HepG2 (cell line): ENCODE data around the gene CACNA2D3. TPM values are rescaled to one million over a fixed set of nuclear protein-coding genes. Genes with fewer than 3 reads are reported as not detected.

Experiments
- ATAC-seq: fragments of 200-7000 bp; cut with Tn5 transposase; 3 replicates; pipeline ENCODE4 v1.9.1; 2020; ENCODE audit warnings: mild to moderate bottlenecking, moderate library complexity
- BruUV-seq: library from RNA; stranded (reverse); fragments of 400-500 nt; replicated peaks from 2 replicates; lab custom pipeline; 2021; lab: Mats Ljungman, UMichigan
- CTCF ChIA-PET: fragments of 300-600 bp; formaldehyde crosslinking; extraction: SDS; loops from one replicate; lab custom pipeline; 2021; ENCODE audit warnings: low total read pairs, inconsistent platforms, low intra/inter-chr PET ratio; lab: Yijun Ruan, JAX
- POLR2A ChIA-PET: fragments of 350-600 bp; sonication (Branson Sonifier 250); formaldehyde crosslinking; loops from one replicate; lab custom pipeline; 2020; ENCODE audit warnings: antibody characterized with exemption, inconsistent platforms; lab: Yijun Ruan, JAX
- DNase-seq: peaks from one replicate; pipeline ENCODE4 v3.0.0-alpha.2; 2015; ENCODE audit warnings: low spot score
- FAIRE-seq: peaks from 3 replicates; lab custom pipeline; 2011; peaks lifted over from hg19 to GRCh38; lab: Jason Lieb, UNC
- H2AFZ ChIP-seq: one replicate; pipeline ENCODE4 v1.6.1; 2011; ENCODE audit warnings: low read length, inconsistent platforms
- H3K27ac ChIP-seq: fragments of 300-600 bp; 3 replicates; pipeline ENCODE4 v1.8.0; 2011; ENCODE audit warnings: mixed run types, mild to moderate bottlenecking, mixed read lengths, low read length, inconsistent platforms; ENCODE audit not compliant: insufficient read depth; ENCODE audit errors: extremely low read length
- H3K27me3 ChIP-seq, 2 experiments: fragments of 200-600 bp in 1 of 2; 2 replicates in 1 of 2; 3 replicates in 1 of 2; pipeline versions ENCODE4 v1.6.0 to v1.8.0; 2011; ENCODE audit warnings: low read length in 2 of 2, mild to moderate bottlenecking in 2 of 2, moderate library complexity in 2 of 2, inconsistent platforms in 1 of 2; ENCODE audit not compliant: insufficient read depth in 2 of 2, control insufficient read depth in 1 of 2
- H3K36me3 ChIP-seq, 2 experiments: fragments of 200-600 bp in 1 of 2; replicated peaks in 1 of 2; 2 replicates in 1 of 2; 3 replicates in 1 of 2; pipeline versions ENCODE4 v1.5.1 to v1.8.0; 2011; ENCODE audit warnings: low read length in 2 of 2, inconsistent platforms in 1 of 2; ENCODE audit not compliant: insufficient read depth in 2 of 2, control insufficient read depth in 1 of 2
- H3K4me1 ChIP-seq: 2 replicates; pipeline ENCODE4 v1.5.1; 2012; ENCODE audit warnings: low read length, inconsistent platforms; ENCODE audit not compliant: insufficient read depth
- H3K4me2 ChIP-seq: 2 replicates; pipeline ENCODE4 v1.6.0; 2011; ENCODE audit warnings: low read depth, low read length, inconsistent platforms
- H3K4me3 ChIP-seq, 3 experiments: fragments of 200-600 bp in 1 of 3; sonication (generic), shearing (Covaris generic) in 1 of 3; replicated peaks in 1 of 3; 2 replicates each; pipeline ENCODE4 v1.5.1; 2011 to 2016; ENCODE audit warnings: low read length in 3 of 3, inconsistent platforms in 2 of 3, low read depth in 2 of 3, mild to moderate bottlenecking in 2 of 3, control low read depth in 1 of 3, mixed read lengths in 1 of 3; ENCODE audit not compliant: insufficient read depth in 1 of 3
- H3K79me2 ChIP-seq: one replicate; pipeline ENCODE4 v1.6.1; 2011; ENCODE audit warnings: low read length, inconsistent platforms; ENCODE audit not compliant: insufficient read depth
- H3K9ac ChIP-seq: 2 replicates; pipeline ENCODE4 v1.6.0; 2011; ENCODE audit warnings: mild to moderate bottlenecking, low read depth, low read length, inconsistent platforms; ENCODE audit not compliant: insufficient read depth
- H3K9me3 ChIP-seq: 2 replicates; pipeline ENCODE4 v1.5.1; 2012; ENCODE audit warnings: mild to moderate bottlenecking, low read length
- H4K20me1 ChIP-seq: 2 replicates; pipeline ENCODE4 v1.6.0; 2011; ENCODE audit warnings: inconsistent platforms, mild to moderate bottlenecking, low read length, moderate library complexity; ENCODE audit not compliant: insufficient read depth
- CENPX ChIP-seq: sonication (generic); formaldehyde crosslinking; IDR thresholded peaks from 2 replicates; pipeline ENCODE4 v1.9.0; 2021; ENCODE audit warnings: mild to moderate bottlenecking, missing genetic modification reagents, moderate library complexity
- FOXJ3 ChIP-seq: sonication (generic); formaldehyde crosslinking; IDR thresholded peaks from 2 replicates; pipeline ENCODE4 v1.4.0; 2020; ENCODE audit warnings: missing genetic modification reagents, mild to moderate bottlenecking, borderline replicate concordance
- GABPB1 ChIP-seq: IDR thresholded peaks from 2 replicates; pipeline ENCODE4 v1.6.1; 2016; ENCODE audit warnings: mild to moderate bottlenecking, missing genetic modification reagents, moderate library complexity, missing compliant biosample characterization
- HOXA9 ChIP-seq: sonication (generic); formaldehyde crosslinking; IDR thresholded peaks from 2 replicates; pipeline ENCODE4 v1.8.1; 2022; ENCODE audit warnings: missing genetic modification reagents, mild to moderate bottlenecking, moderate library complexity, borderline replicate concordance
- ISL2 ChIP-seq: sonication (generic); formaldehyde crosslinking; IDR thresholded peaks from 2 replicates; pipeline ENCODE4 v1.5.0; 2020; ENCODE audit warnings: missing genetic modification reagents
- MATR3 ChIP-seq: sonication (generic); formaldehyde crosslinking; IDR thresholded peaks from 2 replicates; pipeline ENCODE4 v1.4.0; 2020; ENCODE audit warnings: missing genetic modification reagents
- MEIS2 ChIP-seq: sonication (generic); formaldehyde crosslinking; IDR thresholded peaks from 2 replicates; pipeline ENCODE4 v1.9.0; 2021; ENCODE audit warnings: mild to moderate bottlenecking, missing genetic modification reagents
- MIER2 ChIP-seq: IDR thresholded peaks from 2 replicates; pipeline ENCODE4 v1.6.1; 2016; ENCODE audit warnings: missing biosample characterization, missing genetic modification reagents
- NCOA2 ChIP-seq: sonication (generic); formaldehyde crosslinking; IDR thresholded peaks from 2 replicates; pipeline ENCODE4 v1.8.0; 2022; ENCODE audit warnings: inconsistent platforms
- NR2F6 ChIP-seq, 2 experiments: IDR thresholded peaks; 2 replicates each; pipeline ENCODE4 v1.6.1; 2016; ENCODE audit warnings: antibody characterized with exemption in 1 of 2, mild to moderate bottlenecking in 1 of 2
- PRPF4 ChIP-seq: fragments of 200-400 bp; formaldehyde crosslinking; IDR thresholded peaks from 2 replicates; pipeline ENCODE4 v1.6.1; 2016; ENCODE audit warnings: low read length, low read depth; ENCODE audit not compliant: poor library complexity, severe bottlenecking
- RARG ChIP-seq: sonication (generic); formaldehyde crosslinking; IDR thresholded peaks from 2 replicates; pipeline ENCODE4 v1.4.0; 2020; ENCODE audit warnings: low read depth, mild to moderate bottlenecking, missing genetic modification reagents
- RCOR2 ChIP-seq: IDR thresholded peaks from 2 replicates; pipeline ENCODE4 v1.6.1; 2016; ENCODE audit warnings: missing biosample characterization, missing genetic modification reagents
- TCF12 ChIP-seq, 2 experiments: fragments of 450-650 bp in 1 of 2; sonication (generic) in 1 of 2; formaldehyde crosslinking in 1 of 2; IDR thresholded peaks; 2 replicates each; pipeline versions ENCODE4 v1.6.1 to v1.8.0; 2017 to 2022; ENCODE audit warnings: antibody characterized with exemption in 1 of 2, mild to moderate bottlenecking in 1 of 2, missing genetic modification reagents in 1 of 2, moderate library complexity in 1 of 2
- TFE3 ChIP-seq: IDR thresholded peaks from 2 replicates; pipeline ENCODE4 v1.6.1; 2016
- ZNF234 ChIP-seq: sonication (generic); formaldehyde crosslinking; conservative IDR thresholded peaks from 2 replicates; pipeline ENCODE4 v1.5.1; 2020; ENCODE audit warnings: mild to moderate bottlenecking, missing genetic modification reagents
- ZNF740 ChIP-seq: sonication (generic); formaldehyde crosslinking; IDR thresholded peaks from 2 replicates; pipeline ENCODE4 v1.4.0; 2020; ENCODE audit warnings: missing genetic modification reagents
- WGBS: methylation state at CpG from one replicate; pipeline ENCODE4 v1.1.6; 2017; ENCODE audit warnings: low lambda C conversion rate; 5-methylcytosine and 5-hydroxymethylcytosine counted together
- in situ Hi-C: cut with HindIII; loops from 2 replicates; pipeline ENCODE4 v1.10.0; 2017; ENCODE audit warnings: low pct_unique_long_range_greater_than_20kb; ENCODE audit not compliant: extremely low pct_ligation_motif_present
- intact Hi-C: fragments of 100-400 bp; cut with micrococcal nuclease; formaldehyde crosslinking; loops from one replicate; pipeline ENCODE4 v1.10.0; 2022; ENCODE audit not compliant: unreplicated experiment
- polyA plus RNA-seq, 8 experiments: library from polyadenylated mRNA; depleted of rRNA in 3 of 8; stranded (reverse) in 7 of 8; unstranded in 1 of 8; fragments of >200 nt; fragmentation: Illumina TruSeq in 4 of 8; extraction: Trizol in 4 of 8; gene quantifications; 2 replicates each; pipeline versions ENCODE4 v1.2.1 to v1.2.3, GENCODE V29; 2011 to 2016; ENCODE audit warnings: low read depth in 4 of 8, missing spikeins in 1 of 8, mixed read lengths in 1 of 8; ENCODE audit not compliant: insufficient read depth in 1 of 8
- total RNA-seq, 5 experiments: library from RNA; depleted of rRNA; stranded (reverse); fragments of >200 nt; fragmentation: Illumina TruSeq; extraction: Trizol; gene quantifications; 2 replicates each; pipeline ENCODE4 v1.2.3, GENCODE V29; 2016; ENCODE audit warnings: low read depth in 1 of 5
- TF ChIP-seq, protein P1 (sequence below): sonication (generic); formaldehyde crosslinking; IDR thresholded peaks from 2 replicates; pipeline ENCODE4 v1.4.0; 2020; ENCODE audit warnings: mild to moderate bottlenecking, missing genetic modification reagents

CACNA2D3 gene
- total and polyA plus RNA-seq, 2 of the 13 experiments (the other 11 are each of a cell fraction or from before 2014, with no cell fraction given): not detected

- H3K79me2 ChIP-seq: no peaks in the 10 kb centered on the region
- BruUV-seq: no TSS peak
- H3K27me3 ChIP-seq: no peaks in the 10 kb centered on the region; a peak in 1 of 5 replicates
- intact Hi-C loops: no loop called here
- H4K20me1 ChIP-seq: no peaks in the 10 kb centered on the region
- H3K4me3 ChIP-seq: no peak overlapping the region
- TF ChIP-seq ISL2 (no peak), MIER2 (no peak), CENPX (CRISPR knock-in tag) (no peak), FOXJ3 (no peak), NR2F6 (IDR thresholded peaks at IDR 0.05) (no peak), NR2F6 (CRISPR knock-in tag; IDR thresholded peaks at IDR 0.05) (no peak), ZNF740 (CRISPR knock-in tag) (no peak), HOXA9 (CRISPR knock-in tag) (no peak), TCF12 (IDR thresholded peaks at IDR 0.05) (no peak), TCF12 (CRISPR knock-in tag; IDR thresholded peaks at IDR 0.05) (no peak), RCOR2 (CRISPR knock-in tag) (no peak), MEIS2 (CRISPR knock-in tag) (no peak), TFE3 (CRISPR knock-in tag) (no peak), RARG (CRISPR knock-in tag) (no peak), NCOA2 (no peak), PRPF4 (no peak), ZNF234 (CRISPR knock-in tag) (no peak), MATR3 (CRISPR knock-in tag) (no peak), GABPB1 (CRISPR knock-in tag) (no peak)
- TF ChIP-seq, protein P1, sequence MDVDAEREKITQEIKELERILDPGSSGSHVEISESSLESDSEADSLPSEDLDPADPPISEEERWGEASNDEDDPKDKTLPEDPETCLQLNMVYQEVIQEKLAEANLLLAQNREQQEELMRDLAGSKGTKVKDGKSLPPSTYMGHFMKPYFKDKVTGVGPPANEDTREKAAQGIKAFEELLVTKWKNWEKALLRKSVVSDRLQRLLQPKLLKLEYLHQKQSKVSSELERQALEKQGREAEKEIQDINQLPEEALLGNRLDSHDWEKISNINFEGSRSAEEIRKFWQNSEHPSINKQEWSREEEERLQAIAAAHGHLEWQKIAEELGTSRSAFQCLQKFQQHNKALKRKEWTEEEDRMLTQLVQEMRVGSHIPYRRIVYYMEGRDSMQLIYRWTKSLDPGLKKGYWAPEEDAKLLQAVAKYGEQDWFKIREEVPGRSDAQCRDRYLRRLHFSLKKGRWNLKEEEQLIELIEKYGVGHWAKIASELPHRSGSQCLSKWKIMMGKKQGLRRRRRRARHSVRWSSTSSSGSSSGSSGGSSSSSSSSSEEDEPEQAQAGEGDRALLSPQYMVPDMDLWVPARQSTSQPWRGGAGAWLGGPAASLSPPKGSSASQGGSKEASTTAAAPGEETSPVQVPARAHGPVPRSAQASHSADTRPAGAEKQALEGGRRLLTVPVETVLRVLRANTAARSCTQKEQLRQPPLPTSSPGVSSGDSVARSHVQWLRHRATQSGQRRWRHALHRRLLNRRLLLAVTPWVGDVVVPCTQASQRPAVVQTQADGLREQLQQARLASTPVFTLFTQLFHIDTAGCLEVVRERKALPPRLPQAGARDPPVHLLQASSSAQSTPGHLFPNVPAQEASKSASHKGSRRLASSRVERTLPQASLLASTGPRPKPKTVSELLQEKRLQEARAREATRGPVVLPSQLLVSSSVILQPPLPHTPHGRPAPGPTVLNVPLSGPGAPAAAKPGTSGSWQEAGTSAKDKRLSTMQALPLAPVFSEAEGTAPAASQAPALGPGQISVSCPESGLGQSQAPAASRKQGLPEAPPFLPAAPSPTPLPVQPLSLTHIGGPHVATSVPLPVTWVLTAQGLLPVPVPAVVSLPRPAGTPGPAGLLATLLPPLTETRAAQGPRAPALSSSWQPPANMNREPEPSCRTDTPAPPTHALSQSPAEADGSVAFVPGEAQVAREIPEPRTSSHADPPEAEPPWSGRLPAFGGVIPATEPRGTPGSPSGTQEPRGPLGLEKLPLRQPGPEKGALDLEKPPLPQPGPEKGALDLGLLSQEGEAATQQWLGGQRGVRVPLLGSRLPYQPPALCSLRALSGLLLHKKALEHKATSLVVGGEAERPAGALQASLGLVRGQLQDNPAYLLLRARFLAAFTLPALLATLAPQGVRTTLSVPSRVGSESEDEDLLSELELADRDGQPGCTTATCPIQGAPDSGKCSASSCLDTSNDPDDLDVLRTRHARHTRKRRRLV (CRISPR knock-in tag): no peak
- TF ChIP-seq, all 625 proteins: peak for 0
- 2% methylated on average over 4 of the region's 4 CpGs for WGBS
- in situ Hi-C loops: no loop called here
- no peak for FAIRE-seq
- DNase-seq: no peak
- ATAC-seq: no peak
- Histone ChIP-seq H3K27ac (no peak overlapping the region), H3K36me3 (no peaks in the 10 kb centered on the region), H3K9ac (no peak overlapping the region), H3K9me3 (no peaks in the 10 kb centered on the region), H3K4me1 (no peaks in the 10 kb centered on the region), H3K4me2 (no peak overlapping the region), H2AFZ (no peak overlapping the region)
- POLR2A ChIA-PET: no interaction called here
- CTCF ChIA-PET: no interaction called here
Observed at GRCh38 chr3:54283470-54283869, 161.1 kb downstream of the CACNA2D3 start.
